Measurements from ENCODE around the gene ARID5B. TPM values are rescaled to one million over a fixed set of nuclear protein-coding genes. Genes with fewer than 3 reads are reported as not detected.

ARID5B gene
- total RNA-seq, 1 experiment from 2014 or later, result 2.3 TPM

DNA sequence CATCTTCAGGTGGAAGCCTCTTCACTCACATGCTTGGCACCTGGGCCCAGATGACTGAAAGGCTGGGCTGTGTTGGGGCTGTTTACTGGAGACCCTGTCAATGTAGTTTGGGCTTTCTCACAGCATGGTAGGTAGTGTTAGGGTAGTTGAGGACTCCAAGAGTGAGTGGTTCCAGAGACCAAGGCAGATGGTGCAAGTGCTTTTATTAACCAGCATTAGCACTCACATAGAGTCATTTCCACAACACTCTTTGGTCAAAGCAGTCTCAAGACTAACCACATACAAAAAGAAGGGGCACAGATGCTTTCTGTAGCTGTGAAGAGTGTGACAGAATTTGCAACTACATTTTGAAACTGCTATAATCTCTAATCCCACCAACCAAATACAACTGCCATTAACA is 232.1 kb downstream of the ARID5B start (continued):
- TF ChIP-seq, protein P1, sequence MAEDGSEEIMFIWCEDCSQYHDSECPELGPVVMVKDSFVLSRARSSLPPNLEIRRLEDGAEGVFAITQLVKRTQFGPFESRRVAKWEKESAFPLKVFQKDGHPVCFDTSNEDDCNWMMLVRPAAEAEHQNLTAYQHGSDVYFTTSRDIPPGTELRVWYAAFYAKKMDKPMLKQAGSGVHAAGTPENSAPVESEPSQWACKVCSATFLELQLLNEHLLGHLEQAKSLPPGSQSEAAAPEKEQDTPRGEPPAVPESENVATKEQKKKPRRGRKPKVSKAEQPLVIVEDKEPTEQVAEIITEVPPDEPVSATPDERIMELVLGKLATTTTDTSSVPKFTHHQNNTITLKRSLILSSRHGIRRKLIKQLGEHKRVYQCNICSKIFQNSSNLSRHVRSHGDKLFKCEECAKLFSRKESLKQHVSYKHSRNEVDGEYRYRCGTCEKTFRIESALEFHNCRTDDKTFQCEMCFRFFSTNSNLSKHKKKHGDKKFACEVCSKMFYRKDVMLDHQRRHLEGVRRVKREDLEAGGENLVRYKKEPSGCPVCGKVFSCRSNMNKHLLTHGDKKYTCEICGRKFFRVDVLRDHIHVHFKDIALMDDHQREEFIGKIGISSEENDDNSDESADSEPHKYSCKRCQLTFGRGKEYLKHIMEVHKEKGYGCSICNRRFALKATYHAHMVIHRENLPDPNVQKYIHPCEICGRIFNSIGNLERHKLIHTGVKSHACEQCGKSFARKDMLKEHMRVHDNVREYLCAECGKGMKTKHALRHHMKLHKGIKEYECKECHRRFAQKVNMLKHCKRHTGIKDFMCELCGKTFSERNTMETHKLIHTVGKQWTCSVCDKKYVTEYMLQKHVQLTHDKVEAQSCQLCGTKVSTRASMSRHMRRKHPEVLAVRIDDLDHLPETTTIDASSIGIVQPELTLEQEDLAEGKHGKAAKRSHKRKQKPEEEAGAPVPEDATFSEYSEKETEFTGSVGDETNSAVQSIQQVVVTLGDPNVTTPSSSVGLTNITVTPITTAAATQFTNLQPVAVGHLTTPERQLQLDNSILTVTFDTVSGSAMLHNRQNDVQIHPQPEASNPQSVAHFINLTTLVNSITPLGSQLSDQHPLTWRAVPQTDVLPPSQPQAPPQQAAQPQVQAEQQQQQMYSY (CRISPR knock-in tag; IDR thresholded peaks at IDR 0.05), result no peak

DNA sequence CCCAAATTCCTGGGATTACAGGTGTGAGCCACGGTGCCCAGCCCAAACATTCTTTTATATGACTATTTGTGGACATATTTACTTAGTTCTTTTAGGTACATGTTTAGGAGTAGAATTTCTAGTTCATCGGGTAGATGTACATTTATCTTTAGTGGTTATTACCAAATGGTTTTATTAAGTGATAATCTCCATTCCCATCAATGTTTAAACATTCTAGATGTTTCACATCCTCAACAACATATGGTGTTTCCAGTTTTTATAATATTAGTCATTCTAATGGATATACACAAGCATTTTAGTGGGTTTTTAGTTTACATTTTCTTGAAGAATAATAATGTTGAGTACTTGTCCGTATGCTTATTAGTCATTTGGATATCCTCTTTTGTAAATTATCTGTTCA is 235.4 kb downstream of the ARID5B start:
- H3K4me1 Mint-ChIP-seq, result no peaks in the 10 kb centered on the region
- CTCF ChIA-PET, result no interaction called here
- peaks cover 18% of the 10 kb centered on the region for H3K36me3 Mint-ChIP-seq
- no peak for DNase-seq (ENCODE audit: low spot score)
- peaks cover 38% of the 10 kb centered on the region for H3K9me3 Mint-ChIP-seq
- H3K27me3 Mint-ChIP-seq (ENCODE audit: low read depth), result no peaks in the 10 kb centered on the region; the same call in 1 of the 2 replicates
- ATAC-seq, result no peak
- no peak overlapping the region for H3K27ac Mint-ChIP-seq
- no peak overlapping the region for H3K4me3 Mint-ChIP-seq
- POLR2A ChIA-PET, result no interaction called here
- TF ChIP-seq ZNF121 (CRISPR knock-in tag; IDR thresholded peaks at IDR 0.05), result no peak
- no peak for TF ChIP-seq TCF7 (CRISPR knock-in tag; IDR thresholded peaks at IDR 0.05; ENCODE audit: low read depth)
- TF ChIP-seq, protein P2, sequence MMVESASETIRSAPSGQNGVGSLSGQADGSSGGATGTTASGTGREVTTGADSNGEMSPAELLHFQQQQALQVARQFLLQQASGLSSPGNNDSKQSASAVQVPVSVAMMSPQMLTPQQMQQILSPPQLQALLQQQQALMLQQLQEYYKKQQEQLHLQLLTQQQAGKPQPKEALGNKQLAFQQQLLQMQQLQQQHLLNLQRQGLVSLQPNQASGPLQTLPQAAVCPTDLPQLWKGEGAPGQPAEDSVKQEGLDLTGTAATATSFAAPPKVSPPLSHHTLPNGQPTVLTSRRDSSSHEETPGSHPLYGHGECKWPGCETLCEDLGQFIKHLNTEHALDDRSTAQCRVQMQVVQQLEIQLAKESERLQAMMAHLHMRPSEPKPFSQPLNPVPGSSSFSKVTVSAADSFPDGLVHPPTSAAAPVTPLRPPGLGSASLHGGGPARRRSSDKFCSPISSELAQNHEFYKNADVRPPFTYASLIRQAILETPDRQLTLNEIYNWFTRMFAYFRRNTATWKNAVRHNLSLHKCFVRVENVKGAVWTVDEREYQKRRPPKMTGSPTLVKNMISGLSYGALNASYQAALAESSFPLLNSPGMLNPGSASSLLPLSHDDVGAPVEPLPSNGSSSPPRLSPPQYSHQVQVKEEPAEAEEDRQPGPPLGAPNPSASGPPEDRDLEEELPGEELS (CRISPR knock-in tag; IDR thresholded peaks at IDR 0.05), result no peak
- TF ChIP-seq, protein P3, sequence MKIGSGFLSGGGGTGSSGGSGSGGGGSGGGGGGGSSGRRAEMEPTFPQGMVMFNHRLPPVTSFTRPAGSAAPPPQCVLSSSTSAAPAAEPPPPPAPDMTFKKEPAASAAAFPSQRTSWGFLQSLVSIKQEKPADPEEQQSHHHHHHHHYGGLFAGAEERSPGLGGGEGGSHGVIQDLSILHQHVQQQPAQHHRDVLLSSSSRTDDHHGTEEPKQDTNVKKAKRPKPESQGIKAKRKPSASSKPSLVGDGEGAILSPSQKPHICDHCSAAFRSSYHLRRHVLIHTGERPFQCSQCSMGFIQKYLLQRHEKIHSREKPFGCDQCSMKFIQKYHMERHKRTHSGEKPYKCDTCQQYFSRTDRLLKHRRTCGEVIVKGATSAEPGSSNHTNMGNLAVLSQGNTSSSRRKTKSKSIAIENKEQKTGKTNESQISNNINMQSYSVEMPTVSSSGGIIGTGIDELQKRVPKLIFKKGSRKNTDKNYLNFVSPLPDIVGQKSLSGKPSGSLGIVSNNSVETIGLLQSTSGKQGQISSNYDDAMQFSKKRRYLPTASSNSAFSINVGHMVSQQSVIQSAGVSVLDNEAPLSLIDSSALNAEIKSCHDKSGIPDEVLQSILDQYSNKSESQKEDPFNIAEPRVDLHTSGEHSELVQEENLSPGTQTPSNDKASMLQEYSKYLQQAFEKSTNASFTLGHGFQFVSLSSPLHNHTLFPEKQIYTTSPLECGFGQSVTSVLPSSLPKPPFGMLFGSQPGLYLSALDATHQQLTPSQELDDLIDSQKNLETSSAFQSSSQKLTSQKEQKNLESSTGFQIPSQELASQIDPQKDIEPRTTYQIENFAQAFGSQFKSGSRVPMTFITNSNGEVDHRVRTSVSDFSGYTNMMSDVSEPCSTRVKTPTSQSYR (CRISPR knock-in tag; IDR thresholded peaks at IDR 0.05), result no peak
- no peak for TF ChIP-seq NFYB (CRISPR knock-in tag; conservative IDR thresholded peaks at IDR 0.05; ENCODE audit: low read depth)
- TF ChIP-seq, protein P4, sequence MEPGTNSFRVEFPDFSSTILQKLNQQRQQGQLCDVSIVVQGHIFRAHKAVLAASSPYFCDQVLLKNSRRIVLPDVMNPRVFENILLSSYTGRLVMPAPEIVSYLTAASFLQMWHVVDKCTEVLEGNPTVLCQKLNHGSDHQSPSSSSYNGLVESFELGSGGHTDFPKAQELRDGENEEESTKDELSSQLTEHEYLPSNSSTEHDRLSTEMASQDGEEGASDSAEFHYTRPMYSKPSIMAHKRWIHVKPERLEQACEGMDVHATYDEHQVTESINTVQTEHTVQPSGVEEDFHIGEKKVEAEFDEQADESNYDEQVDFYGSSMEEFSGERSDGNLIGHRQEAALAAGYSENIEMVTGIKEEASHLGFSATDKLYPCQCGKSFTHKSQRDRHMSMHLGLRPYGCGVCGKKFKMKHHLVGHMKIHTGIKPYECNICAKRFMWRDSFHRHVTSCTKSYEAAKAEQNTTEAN (CRISPR knock-in tag; IDR thresholded peaks at IDR 0.05), result no peak
- no peak for TF ChIP-seq ZNF219 (CRISPR knock-in tag; IDR thresholded peaks at IDR 0.05; ENCODE audit: borderline replicate concordance)
- no peak for TF ChIP-seq NR2C2 (CRISPR knock-in tag; IDR thresholded peaks at IDR 0.05)
- TF ChIP-seq, protein P5, sequence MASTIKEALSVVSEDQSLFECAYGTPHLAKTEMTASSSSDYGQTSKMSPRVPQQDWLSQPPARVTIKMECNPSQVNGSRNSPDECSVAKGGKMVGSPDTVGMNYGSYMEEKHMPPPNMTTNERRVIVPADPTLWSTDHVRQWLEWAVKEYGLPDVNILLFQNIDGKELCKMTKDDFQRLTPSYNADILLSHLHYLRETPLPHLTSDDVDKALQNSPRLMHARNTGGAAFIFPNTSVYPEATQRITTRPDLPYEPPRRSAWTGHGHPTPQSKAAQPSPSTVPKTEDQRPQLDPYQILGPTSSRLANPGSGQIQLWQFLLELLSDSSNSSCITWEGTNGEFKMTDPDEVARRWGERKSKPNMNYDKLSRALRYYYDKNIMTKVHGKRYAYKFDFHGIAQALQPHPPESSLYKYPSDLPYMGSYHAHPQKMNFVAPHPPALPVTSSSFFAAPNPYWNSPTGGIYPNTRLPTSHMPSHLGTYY (CRISPR knock-in tag; IDR thresholded peaks at IDR 0.05), result no peak
- TF ChIP-seq CBFB (CRISPR knock-in tag; IDR thresholded peaks at IDR 0.05; ENCODE audit: low read depth), result no peak
- no peak for TF ChIP-seq JUN (CRISPR knock-in tag; IDR thresholded peaks at IDR 0.05)
- TF ChIP-seq, protein P6, sequence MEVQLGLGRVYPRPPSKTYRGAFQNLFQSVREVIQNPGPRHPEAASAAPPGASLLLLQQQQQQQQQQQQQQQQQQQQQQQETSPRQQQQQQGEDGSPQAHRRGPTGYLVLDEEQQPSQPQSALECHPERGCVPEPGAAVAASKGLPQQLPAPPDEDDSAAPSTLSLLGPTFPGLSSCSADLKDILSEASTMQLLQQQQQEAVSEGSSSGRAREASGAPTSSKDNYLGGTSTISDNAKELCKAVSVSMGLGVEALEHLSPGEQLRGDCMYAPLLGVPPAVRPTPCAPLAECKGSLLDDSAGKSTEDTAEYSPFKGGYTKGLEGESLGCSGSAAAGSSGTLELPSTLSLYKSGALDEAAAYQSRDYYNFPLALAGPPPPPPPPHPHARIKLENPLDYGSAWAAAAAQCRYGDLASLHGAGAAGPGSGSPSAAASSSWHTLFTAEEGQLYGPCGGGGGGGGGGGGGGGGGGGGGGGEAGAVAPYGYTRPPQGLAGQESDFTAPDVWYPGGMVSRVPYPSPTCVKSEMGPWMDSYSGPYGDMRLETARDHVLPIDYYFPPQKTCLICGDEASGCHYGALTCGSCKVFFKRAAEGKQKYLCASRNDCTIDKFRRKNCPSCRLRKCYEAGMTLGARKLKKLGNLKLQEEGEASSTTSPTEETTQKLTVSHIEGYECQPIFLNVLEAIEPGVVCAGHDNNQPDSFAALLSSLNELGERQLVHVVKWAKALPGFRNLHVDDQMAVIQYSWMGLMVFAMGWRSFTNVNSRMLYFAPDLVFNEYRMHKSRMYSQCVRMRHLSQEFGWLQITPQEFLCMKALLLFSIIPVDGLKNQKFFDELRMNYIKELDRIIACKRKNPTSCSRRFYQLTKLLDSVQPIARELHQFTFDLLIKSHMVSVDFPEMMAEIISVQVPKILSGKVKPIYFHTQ (CRISPR knock-in tag; IDR thresholded peaks at IDR 0.05), result no peak
- TF ChIP-seq, protein P7, sequence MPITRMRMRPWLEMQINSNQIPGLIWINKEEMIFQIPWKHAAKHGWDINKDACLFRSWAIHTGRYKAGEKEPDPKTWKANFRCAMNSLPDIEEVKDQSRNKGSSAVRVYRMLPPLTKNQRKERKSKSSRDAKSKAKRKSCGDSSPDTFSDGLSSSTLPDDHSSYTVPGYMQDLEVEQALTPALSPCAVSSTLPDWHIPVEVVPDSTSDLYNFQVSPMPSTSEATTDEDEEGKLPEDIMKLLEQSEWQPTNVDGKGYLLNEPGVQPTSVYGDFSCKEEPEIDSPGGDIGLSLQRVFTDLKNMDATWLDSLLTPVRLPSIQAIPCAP (CRISPR knock-in tag; IDR thresholded peaks at IDR 0.05), result no peak
- TF ChIP-seq FOXP1 (CRISPR knock-in tag; IDR thresholded peaks at IDR 0.05; ENCODE audit: borderline replicate concordance), result no peak
- TF ChIP-seq, protein P8, sequence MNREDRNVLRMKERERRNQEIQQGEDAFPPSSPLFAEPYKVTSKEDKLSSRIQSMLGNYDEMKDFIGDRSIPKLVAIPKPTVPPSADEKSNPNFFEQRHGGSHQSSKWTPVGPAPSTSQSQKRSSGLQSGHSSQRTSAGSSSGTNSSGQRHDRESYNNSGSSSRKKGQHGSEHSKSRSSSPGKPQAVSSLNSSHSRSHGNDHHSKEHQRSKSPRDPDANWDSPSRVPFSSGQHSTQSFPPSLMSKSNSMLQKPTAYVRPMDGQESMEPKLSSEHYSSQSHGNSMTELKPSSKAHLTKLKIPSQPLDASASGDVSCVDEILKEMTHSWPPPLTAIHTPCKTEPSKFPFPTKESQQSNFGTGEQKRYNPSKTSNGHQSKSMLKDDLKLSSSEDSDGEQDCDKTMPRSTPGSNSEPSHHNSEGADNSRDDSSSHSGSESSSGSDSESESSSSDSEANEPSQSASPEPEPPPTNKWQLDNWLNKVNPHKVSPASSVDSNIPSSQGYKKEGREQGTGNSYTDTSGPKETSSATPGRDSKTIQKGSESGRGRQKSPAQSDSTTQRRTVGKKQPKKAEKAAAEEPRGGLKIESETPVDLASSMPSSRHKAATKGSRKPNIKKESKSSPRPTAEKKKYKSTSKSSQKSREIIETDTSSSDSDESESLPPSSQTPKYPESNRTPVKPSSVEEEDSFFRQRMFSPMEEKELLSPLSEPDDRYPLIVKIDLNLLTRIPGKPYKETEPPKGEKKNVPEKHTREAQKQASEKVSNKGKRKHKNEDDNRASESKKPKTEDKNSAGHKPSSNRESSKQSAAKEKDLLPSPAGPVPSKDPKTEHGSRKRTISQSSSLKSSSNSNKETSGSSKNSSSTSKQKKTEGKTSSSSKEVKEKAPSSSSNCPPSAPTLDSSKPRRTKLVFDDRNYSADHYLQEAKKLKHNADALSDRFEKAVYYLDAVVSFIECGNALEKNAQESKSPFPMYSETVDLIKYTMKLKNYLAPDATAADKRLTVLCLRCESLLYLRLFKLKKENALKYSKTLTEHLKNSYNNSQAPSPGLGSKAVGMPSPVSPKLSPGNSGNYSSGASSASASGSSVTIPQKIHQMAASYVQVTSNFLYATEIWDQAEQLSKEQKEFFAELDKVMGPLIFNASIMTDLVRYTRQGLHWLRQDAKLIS (CRISPR knock-in tag; IDR thresholded peaks at IDR 0.05; ENCODE audit: borderline replicate concordance), result no peak

Measured in WTC11 (cell line).